ENCODE results near the gene TMEM196. TPM values are rescaled to one million over a fixed set of nuclear protein-coding genes. Genes with fewer than 3 reads are reported as not detected.

Gene TMEM196
- total RNA-seq, 4 donors from 2014 or later: not detected

GRCh38 chr7:19709249-19709578, 64.2 kb downstream of the TMEM196 start:
- H3K4me3 ChIP-seq: peak overlapping the region; percentile 80
- WGBS: 55% methylated on average over 6 of the region's 6 CpGs
- no peaks in the 10 kb centered on the region for H3K9me3 ChIP-seq
- peaks cover 27% of the 10 kb centered on the region for H3K4me1 ChIP-seq
- H3K27ac ChIP-seq: peak overlapping the region; percentile 75
- DNase-seq (ENCODE audit: low spot score in 2 of 2): no peak
- TF ChIP-seq EP300 (IDR thresholded peaks at IDR 0.05) (no peak), CTCF (IDR thresholded peaks at IDR 0.05) (no peak)
- H3K27me3 ChIP-seq: no peaks in the 10 kb centered on the region
- no peaks in the 10 kb centered on the region for H3K36me3 ChIP-seq

- peak; percentile 93 to 94 for DNase-seq (ENCODE audit: low spot score in 2 of 2)
- no peaks in the 10 kb centered on the region for H3K27me3 ChIP-seq
- H3K4me3 ChIP-seq: peak within 1 kb of the TSS; percentile 80
- peaks cover 27% of the 10 kb centered on the region for H3K4me1 ChIP-seq
- H3K36me3 ChIP-seq: no peaks in the 10 kb centered on the region
- H3K27ac ChIP-seq: peak within 1 kb of the TSS; percentile 75
- H3K9me3 ChIP-seq: no peaks in the 10 kb centered on the region
- no peak for TF ChIP-seq EP300 (IDR thresholded peaks at IDR 0.05)
- TF ChIP-seq POLR2AphosphoS5 (IDR thresholded peaks at IDR 0.05): peak in 2 of 3 donors; percentile 86 to 89
- TF ChIP-seq POLR2A (IDR thresholded peaks at IDR 0.05): peak in 1 of 2 donors; percentile 67
- peak; percentile 80 to 89 for TF ChIP-seq CTCF (IDR thresholded peaks at IDR 0.05)
- under 1% methylated on average over 45 of the region's 56 CpGs for WGBS
These were observed 64.8 kb downstream of the TMEM196 start, which contains the start of gene POLR1F for GRCh38 chr7:19708397-19709248. TSS of gene POLR1F (minus strand) at chr7:19709037. CDS start at chr7:19709016, 21 bp downstream.

- Histone ChIP-seq H3K4me3 (no peak overlapping the region), H3K9me3 (no peaks in the 10 kb centered on the region), H3K27me3 (no peaks in the 10 kb centered on the region), H3K27ac (no peak overlapping the region), H3K36me3 (peaks cover 7% of the 10 kb centered on the region), H3K4me1 (peaks cover 27% of the 10 kb centered on the region)
- 74% methylated on average over 3 of the region's 3 CpGs for WGBS
- no peak for DNase-seq (ENCODE audit: low spot score in 2 of 2)
- TF ChIP-seq POLR2AphosphoS5 (IDR thresholded peaks at IDR 0.05) (no peak), EP300 (IDR thresholded peaks at IDR 0.05) (no peak), CTCF (IDR thresholded peaks at IDR 0.05) (no peak), POLR2A (IDR thresholded peaks at IDR 0.05) (no peak)
These were observed 66.2 kb downstream of the TMEM196 start for GRCh38 chr7:19707240-19707639.

- Histone ChIP-seq H3K27ac (no peak overlapping the region), H3K27me3 (no peaks in the 10 kb centered on the region), H3K4me3 (no peak overlapping the region), H3K9me3 (no peaks in the 10 kb centered on the region), H3K36me3 (peaks cover 20% of the 10 kb centered on the region), H3K4me1 (peaks cover 27% of the 10 kb centered on the region)
- DNase-seq (ENCODE audit: low spot score in 2 of 2): no peak
- 78% methylated on average over 2 of the region's 2 CpGs for WGBS
- no peak for TF ChIP-seq EP300 (IDR thresholded peaks at IDR 0.05)
- no peak for TF ChIP-seq POLR2A (IDR thresholded peaks at IDR 0.05)
- TF ChIP-seq CTCF (IDR thresholded peaks at IDR 0.05): no peak
- TF ChIP-seq POLR2AphosphoS5 (IDR thresholded peaks at IDR 0.05): no peak
These were observed 67.8 kb downstream of the TMEM196 start for GRCh38 chr7:19705663-19706062.

GRCh38 chr7:19701471-19701870, 71.9 kb downstream of the TMEM196 start:
- TF ChIP-seq EP300 (IDR thresholded peaks at IDR 0.05): no peak
- no peak for TF ChIP-seq POLR2A (IDR thresholded peaks at IDR 0.05)
- no peak for TF ChIP-seq POLR2AphosphoS5 (IDR thresholded peaks at IDR 0.05)
- no peak for TF ChIP-seq CTCF (IDR thresholded peaks at IDR 0.05)
- Histone ChIP-seq H3K27ac (no peak overlapping the region), H3K27me3 (no peaks in the 10 kb centered on the region), H3K4me1 (peaks cover 3% of the 10 kb centered on the region), H3K9me3 (no peaks in the 10 kb centered on the region), H3K4me3 (no peak overlapping the region), H3K36me3 (peaks cover 32% of the 10 kb centered on the region)
- WGBS: 90% methylated on average over 4 of the region's 4 CpGs
- no peak for DNase-seq (ENCODE audit: low spot score in 2 of 2)
